Esophagus squamous epithelium (tissue), 5 donors: ENCODE results near the gene CDC34. TPM values are rescaled to one million over a fixed set of nuclear protein-coding genes. Genes with fewer than 3 reads are reported as not detected.

Experiments
- DNase-seq: peaks from one replicate; lab custom pipeline; 2025; lab: John Stamatoyannopoulos, UW
- H3K27ac ChIP-seq, 4 donors: fragments of 200-600 bp; sonication (generic); one replicate each; pipeline ENCODE4 v1.5.1; 2016 to 2019; ENCODE audit warnings: mild to moderate bottlenecking in 1 of 4
- H3K27me3 ChIP-seq, 4 donors: fragments of 200-600 bp; sonication (generic); 1 replicate in 3 of 4; 2 replicates in 1 of 4; pipeline versions ENCODE4 v1.5.1 to v1.6.0; 2017 to 2021; ENCODE audit warnings: antibody characterized with exemption in 1 of 4
- H3K36me3 ChIP-seq, 3 donors: fragments of 200-600 bp; sonication (generic); one replicate each; pipeline ENCODE4 v1.5.1; 2016 to 2019
- H3K4me1 ChIP-seq, 3 donors: fragments of 200-600 bp; sonication (generic); one replicate each; pipeline ENCODE4 v1.5.1; 2017 to 2019
- H3K4me3 ChIP-seq, 4 donors: fragments of 200-600 bp; sonication (generic); 1 replicate in 3 of 4; 2 replicates in 1 of 4; pipeline ENCODE4 v1.5.1; 2016 to 2019; ENCODE audit warnings: mild to moderate bottlenecking in 2 of 4, moderate library complexity in 1 of 4
- H3K9me3 ChIP-seq, 3 donors: fragments of 200-600 bp; sonication (generic); one replicate each; pipeline ENCODE4 v1.5.1; 2016 to 2019
- CTCF ChIP-seq, 6 experiments: fragments of 450-650 bp in 4 of 6; fragments of 200-600 bp in 2 of 6; sonication (generic) in 2 of 6; IDR thresholded peaks; one replicate each; pipeline ENCODE4 v1.5.1; 2016 to 2019; ENCODE audit warnings: antibody characterized with exemption in 6 of 6, mild to moderate bottlenecking in 4 of 6, moderate library complexity in 4 of 6
- POLR2A ChIP-seq, 4 donors: fragments of 450-650 bp; IDR thresholded peaks; one replicate each; pipeline ENCODE4 v1.6.1; 2017; ENCODE audit warnings: antibody characterized with exemption in 4 of 4, mild to moderate bottlenecking in 4 of 4, moderate library complexity in 3 of 4
- WGBS, 2 donors: methylation state at CpG; one replicate each; pipeline ENCODE4 v1.1.5; 2018; 5-methylcytosine and 5-hydroxymethylcytosine counted together
- intact Hi-C: fragments of 100-400 bp; cut with DNase I; formaldehyde crosslinking; loops from one replicate; pipeline ENCODE4 v1.15.0; 2022
- total RNA-seq, 4 donors: library from RNA; depleted of rRNA; stranded (reverse); fragments of >200 nt; gene quantifications; one replicate each; pipeline ENCODE4 v1.1.0, GENCODE V29; 2016
- donor health status: DM: yes; HTN: yes; CAD: no.

Gene CDC34
- total RNA-seq, 4 donors from 2014 or later, result 33.5 to 53.5 (median 34.5) TPM

DNA sequence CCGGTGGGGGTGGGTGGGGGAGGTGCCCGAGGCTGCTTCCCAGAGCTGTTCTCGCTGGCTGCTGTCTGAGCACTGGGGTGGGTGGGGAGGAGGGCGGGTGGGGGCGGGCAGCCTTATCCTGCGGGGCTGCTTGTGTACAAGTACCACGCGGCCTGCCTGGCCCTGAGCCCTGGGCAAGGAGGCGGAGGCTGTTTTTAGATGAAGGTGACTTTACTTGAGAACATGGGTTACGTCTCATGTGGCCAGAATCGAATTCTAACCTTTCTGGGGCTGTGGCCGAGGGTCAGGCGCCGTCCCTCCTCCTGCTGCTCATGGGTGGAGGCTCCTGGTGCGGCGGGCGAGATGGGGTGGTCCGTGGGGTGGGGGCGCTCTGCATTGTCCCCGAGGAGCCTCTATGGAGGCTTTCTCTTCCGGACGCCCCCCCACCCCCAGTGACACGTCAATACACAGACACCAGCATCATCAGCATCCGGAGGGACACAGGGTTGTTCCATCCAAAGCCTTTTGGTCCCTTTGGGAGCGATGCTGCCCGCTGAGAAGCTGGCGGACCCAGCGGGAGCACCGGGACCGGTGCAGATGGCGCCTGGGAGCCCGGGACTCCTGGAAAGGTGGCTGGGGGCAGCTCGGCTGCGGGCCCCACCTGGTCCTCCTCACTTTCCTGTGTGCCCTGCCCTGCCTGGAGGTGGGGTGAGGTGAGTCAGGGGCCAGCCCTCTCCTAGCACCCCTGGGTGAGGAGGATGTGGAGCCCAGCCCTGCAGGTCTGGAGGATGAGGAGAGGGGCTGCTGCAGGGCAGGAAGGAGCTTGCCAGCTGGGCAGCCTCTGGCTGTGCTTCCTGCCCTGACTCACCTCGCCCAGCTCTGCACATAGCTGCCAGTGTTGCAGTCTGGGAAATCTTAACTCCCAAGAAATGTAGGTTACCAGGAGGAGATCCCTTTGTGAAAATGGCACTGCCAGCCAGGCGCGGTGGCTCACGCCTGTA is 44.3 kb downstream of the CDC34 start:
- H3K27ac ChIP-seq, result peak overlapping the region in 3 of 4 donors; percentile 7 to 52 (median 50)
- H3K4me1 ChIP-seq, result peaks cover 31 to 79% (median 47%) of the 10 kb centered on the region in 3 donors
- no peaks in the 10 kb centered on the region for H3K9me3 ChIP-seq
- TF ChIP-seq POLR2A (IDR thresholded peaks at IDR 0.05) (no peak), CTCF (IDR thresholded peaks at IDR 0.05) (no peak)
- H3K27me3 ChIP-seq, result no peaks in the 10 kb centered on the region
- intact Hi-C loops, result no loop called here
- peak overlapping the region; percentile 8 to 57 (median 14) for H3K4me3 ChIP-seq
- no peak for DNase-seq
- 63 to 67% methylated on average over 3 to 7 of the region's 38 CpGs for WGBS, 2 donors
- H3K36me3 ChIP-seq, result peaks cover 11 to 36% (median 14%) of the 10 kb centered on the region in 3 donors

DNA sequence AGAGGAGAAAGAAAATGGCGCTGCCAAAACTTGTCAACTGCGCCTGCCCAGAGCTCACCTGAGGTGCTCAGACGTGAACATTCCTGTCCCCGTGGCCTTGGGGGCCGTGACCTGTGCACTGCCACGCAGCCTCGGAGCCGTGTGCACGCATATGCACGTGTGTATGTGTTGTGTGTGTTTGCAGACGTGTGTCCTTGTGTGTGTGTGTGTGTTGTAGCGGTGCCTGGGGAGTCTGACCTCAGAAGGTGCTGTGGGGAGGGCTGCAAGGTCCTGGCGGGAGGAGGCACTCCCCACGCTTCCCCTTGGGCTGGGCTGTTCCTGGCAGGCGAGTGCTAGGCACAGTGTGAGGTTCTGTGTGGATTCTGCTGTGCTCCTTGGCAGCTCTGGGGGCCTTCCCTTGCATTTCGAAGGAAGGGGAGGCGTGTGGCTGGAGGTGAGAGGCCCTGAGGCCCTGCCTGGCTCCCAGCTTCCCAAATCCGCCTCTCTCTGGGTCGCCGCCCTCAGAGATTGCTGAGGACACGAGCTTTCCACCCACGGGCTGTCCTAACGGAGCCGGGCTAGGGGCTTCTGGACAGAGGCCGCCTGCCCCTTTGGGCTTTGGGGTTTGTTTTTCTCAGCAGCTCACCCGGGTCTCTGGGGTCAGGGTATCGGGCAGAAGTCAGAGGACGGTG is 45.3 kb downstream of the CDC34 start:
- intact Hi-C loops, result no loop called here
- Histone ChIP-seq H3K4me3 (no peak overlapping the region), H3K27ac (no peak overlapping the region), H3K4me1 (peaks cover 31 to 68% (median 39%) of the 10 kb centered on the region in 3 donors), H3K9me3 (no peaks in the 10 kb centered on the region), H3K27me3 (no peaks in the 10 kb centered on the region), H3K36me3 (peaks cover 20 to 47% (median 22%) of the 10 kb centered on the region in 3 donors)
- WGBS, 2 donors, result 59 to 83% methylated on average over 11 to 14 of the region's 28 CpGs
- TF ChIP-seq CTCF (IDR thresholded peaks at IDR 0.05) (no peak), POLR2A (IDR thresholded peaks at IDR 0.05) (no peak)
- DNase-seq, result no peak

DNA sequence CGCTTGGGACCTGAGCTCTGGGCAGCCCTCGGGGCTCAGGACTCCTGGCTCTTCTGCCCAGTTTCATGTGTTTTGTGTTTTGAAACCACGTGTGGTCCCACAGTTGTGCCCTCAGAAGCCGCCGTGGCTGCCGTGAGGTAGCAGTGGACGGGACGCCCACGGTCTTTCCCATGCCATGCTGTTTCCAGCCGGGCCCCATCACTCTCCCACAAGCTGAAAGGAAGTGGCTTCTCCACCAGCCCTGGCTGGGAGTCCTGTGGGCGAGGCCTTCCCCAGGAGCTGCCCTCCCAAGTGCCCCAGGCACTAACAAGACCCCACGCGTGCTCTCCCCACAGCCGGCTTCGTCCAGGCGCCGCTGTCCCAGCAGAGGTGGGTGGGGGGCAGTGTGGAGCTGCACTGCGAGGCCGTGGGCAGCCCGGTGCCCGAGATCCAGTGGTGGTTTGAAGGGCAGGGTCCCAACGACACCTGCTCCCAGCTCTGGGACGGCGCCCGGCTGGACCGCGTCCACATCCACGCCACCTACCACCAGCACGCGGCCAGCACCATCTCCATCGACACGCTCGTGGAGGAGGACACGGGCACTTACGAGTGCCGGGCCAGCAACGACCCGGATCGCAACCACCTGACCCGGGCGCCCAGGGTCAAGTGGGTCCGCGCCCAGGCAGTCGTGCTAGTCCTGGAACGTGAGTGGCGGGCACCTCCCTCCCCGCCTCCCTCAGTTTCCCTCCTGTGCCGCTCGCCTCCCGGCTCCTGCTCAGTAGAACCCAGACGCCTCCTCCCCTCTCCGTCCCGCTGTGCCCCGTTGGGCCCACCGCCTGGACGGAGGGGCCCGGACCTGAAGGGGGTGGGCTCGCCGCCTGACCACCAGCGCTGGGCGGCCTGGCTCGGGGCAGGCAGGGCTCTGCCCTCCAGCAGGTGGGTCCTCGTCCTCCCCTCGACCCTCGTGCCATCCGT is 46.2 kb downstream of the CDC34 start:
- Histone ChIP-seq H3K27me3 (no peaks in the 10 kb centered on the region), H3K9me3 (no peaks in the 10 kb centered on the region), H3K4me3 (no peak overlapping the region), H3K4me1 (peaks cover 31 to 66% (median 39%) of the 10 kb centered on the region in 3 donors), H3K27ac (no peak overlapping the region), H3K36me3 (peaks cover 28 to 55% (median 29%) of the 10 kb centered on the region in 3 donors)
- WGBS, 2 donors, result 84 to 91% methylated on average over 7 to 34 of the region's 66 CpGs
- TF ChIP-seq CTCF (IDR thresholded peaks at IDR 0.05) (no peak), POLR2A (IDR thresholded peaks at IDR 0.05) (no peak)
- DNase-seq, result no peak
- intact Hi-C loops, result no loop called here

DNA sequence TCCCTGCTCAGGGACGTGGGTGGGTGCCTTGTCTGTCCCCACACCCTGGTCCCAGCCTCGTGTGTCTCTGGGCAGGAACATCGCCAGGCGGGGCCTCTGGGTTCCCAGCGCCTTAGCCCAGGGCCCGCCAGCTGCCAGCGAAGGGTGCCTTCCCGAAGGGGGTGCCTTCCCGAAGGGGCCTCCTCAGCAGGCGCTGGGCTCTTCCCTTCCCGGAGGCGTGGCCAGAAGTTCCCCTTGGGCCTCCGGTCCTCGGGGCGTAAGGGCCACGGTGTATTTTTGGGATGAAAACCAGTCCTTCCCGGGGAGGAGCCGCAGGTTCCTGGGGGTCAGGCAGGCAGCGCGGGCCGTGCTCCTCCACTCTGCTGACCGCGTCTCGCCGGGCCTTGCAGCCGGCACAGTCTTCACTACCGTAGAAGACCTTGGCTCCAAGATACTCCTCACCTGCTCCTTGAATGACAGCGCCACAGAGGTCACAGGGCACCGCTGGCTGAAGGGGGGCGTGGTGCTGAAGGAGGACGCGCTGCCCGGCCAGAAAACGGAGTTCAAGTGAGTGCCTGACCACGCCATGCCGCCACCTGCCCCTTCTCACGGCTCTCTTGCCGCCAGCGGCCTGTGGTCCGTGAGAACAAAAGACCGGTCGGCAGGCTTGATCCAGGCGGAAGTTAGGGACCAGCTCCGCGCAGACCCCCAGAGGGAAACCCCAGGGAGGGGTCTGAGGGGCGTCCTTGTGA is 47.7 kb downstream of the CDC34 start:
- Histone ChIP-seq H3K4me3 (no peak overlapping the region), H3K9me3 (no peaks in the 10 kb centered on the region), H3K36me3 (peaks cover 29 to 67% (median 35%) of the 10 kb centered on the region in 3 donors), H3K4me1 (peaks cover 24 to 60% (median 29%) of the 10 kb centered on the region in 3 donors), H3K27ac (no peak overlapping the region), H3K27me3 (peaks cover 0 to 7% (median 0%) of the 10 kb centered on the region in 4 donors)
- intact Hi-C loops, result no loop called here
- WGBS, 2 donors, result 80% methylated on average over 5 to 9 of the region's 46 CpGs
- TF ChIP-seq POLR2A (IDR thresholded peaks at IDR 0.05), result no peak
- no peak for TF ChIP-seq CTCF (IDR thresholded peaks at IDR 0.05)
- DNase-seq, result no peak
